ENCODE data around the gene ITGAD. TPM values are rescaled to one million over a fixed set of nuclear protein-coding genes. Genes with fewer than 3 reads are reported as not detected.

The ITGAD gene
- total and polyA plus RNA-seq, 2 of the 4 experiments (the other 2 are of a cell fraction), result not detected

DNA sequence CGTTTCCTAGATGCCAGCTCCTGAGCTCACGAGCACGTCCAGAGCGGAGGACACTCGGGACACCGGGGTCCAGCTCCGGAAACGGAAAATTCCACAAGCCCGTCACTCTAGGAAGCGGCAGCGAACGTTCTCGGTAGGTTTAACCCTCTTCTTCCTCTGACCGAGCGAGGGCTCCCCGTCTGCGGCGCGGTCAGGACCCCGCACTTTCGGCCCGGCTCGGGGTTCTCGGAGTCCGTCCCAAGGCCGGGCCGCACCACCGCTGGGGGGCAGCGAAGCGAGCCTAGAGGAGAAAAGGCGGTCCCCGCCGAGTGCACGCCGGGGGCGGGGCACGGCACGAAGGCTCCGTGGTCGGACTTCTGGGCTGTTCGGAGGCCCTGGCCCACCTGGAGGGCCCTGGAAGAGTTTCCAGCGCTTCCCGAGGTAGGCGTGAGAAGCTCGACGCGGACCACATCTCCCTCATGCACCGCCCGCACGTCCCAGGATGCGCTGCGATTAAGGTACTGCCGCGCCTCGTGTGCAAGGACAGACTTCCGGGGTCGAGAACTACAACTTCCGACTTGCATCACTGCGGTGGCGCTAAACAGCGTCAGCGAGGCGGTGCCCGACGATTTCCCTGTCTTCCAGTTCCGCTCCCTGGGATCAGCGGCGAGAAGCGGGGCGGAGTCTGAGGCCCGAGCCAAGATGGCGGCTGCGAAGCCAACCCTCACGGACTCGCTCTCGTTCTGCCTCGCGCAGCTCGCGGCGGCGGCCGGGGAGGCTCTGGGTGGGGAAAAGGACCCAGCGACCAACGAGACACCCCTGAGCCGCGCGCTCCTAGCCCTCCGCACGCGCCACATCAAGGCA lies 65.9 kb downstream of the ITGAD start, which contains the start of gene ARMC5:
Gene ARMC5 (plus strand): TSS at position 658 of the 843 bp plus-strand sequence. CDS start 24 bp downstream, at position 682.
- H3K4me2 ChIP-seq (ENCODE audit: low read depth, low read length), result peak within 1 kb of the TSS; percentile 93
- peak within 1 kb of the TSS; percentile 71 for H3K18ac ChIP-seq (ENCODE audit: low read depth, low read length)
- H3K79me1 ChIP-seq (ENCODE audit: low read depth in 1 of 2, low read length in 2 of 2), result peaks cover 13 to 58% of the 10 kb centered on the region in 2 experiments
- H2AK5ac ChIP-seq (ENCODE audit: low read depth, low read length), result peak within 1 kb of the TSS; percentile 81
- H3K14ac ChIP-seq (replicated peaks; ENCODE audit: low read depth, low read length), result peak within 1 kb of the TSS; percentile 93
- dilution Hi-C loops (cut with HindIII; ENCODE audit: low sequenced_read_pairs, unreplicated experiment), result no loop called here
- ChIA-PET CTCF (interaction anchor here (0.6 kb wide), 1 partner anchor 9 kb away, joined by 3 read pairs; no protein-coding TSS in a partner anchor), POLR2A (ENCODE audit: unreplicated experiment) (interaction anchor here (0.7 to 2.5 kb wide), 2 partner anchors 13 to 14 kb away, joined by 4 to 16 read pairs; partner anchors contain the start of gene TGFB1I1)
- peak within 1 kb of the TSS; percentile 85 for H3K9ac ChIP-seq (ENCODE audit: low read depth, low read length)
- peaks cover 11% of the 10 kb centered on the region for H3K4me1 ChIP-seq (ENCODE audit: control insufficient read depth, insufficient read depth, low read length)
- peak; percentile 85 for ATAC-seq (ENCODE audit: low read depth)
- peak within 1 kb of the TSS; percentile 55 for H3K4me3 ChIP-seq (ENCODE audit: insufficient read depth, low read depth, low read length)
- peak within 1 kb of the TSS; percentile 96 for H2AFZ ChIP-seq (replicated peaks; ENCODE audit: low read length, poor library complexity)
- peak within 1 kb of the TSS; percentile 69 for H4K5ac ChIP-seq (ENCODE audit: low read depth, low read length)
- peak within 1 kb of the TSS; percentile 100 for H2AK9ac ChIP-seq (replicated peaks; ENCODE audit: low read depth, low read length, poor library complexity)
- in situ Hi-C loops (cut with MboI; ENCODE audit: low sequenced_read_pairs), result loop anchor here (25.0 kb wide), 1 partner anchor 403 kb away; the partner anchor contains the start of gene ZNF267
- H2BK15ac ChIP-seq (ENCODE audit: low read depth, low read length), result no peak within 1 kb of the TSS; the same call in 2 of the 3 replicates
- H2BK20ac ChIP-seq (ENCODE audit: low read depth, low read length), result no peak within 1 kb of the TSS
- 1% methylated on average over 45 of the region's 91 CpGs; no CpG with 5 or more reads in 1 of the 2 experiments for WGBS, 2 experiments (ENCODE audit: extremely low coverage in 2 of 2, insufficient read length in 1 of 2)
- peaks cover 18% of the 10 kb centered on the region; the same call in 1 of the 2 replicates for H3K9me1 ChIP-seq (ENCODE audit: insufficient read depth, low read length)
- H3K27me3 ChIP-seq (ENCODE audit: control insufficient read depth, insufficient read depth, low read length), result no peaks in the 10 kb centered on the region
- no TSS peak for BruUV-seq (replicated peaks)
- peak within 1 kb of the TSS; percentile 86 for H3K56ac ChIP-seq (ENCODE audit: extremely low read depth, insufficient read depth, low read length)
- H4K8ac ChIP-seq (ENCODE audit: low read depth in 2 of 2, low read length in 2 of 2), result peak within 1 kb of the TSS; percentile 16 to 96
- peak; percentile 99 for DNase-seq
- H2BK120ac ChIP-seq (ENCODE audit: low read depth, low read length), result peak within 1 kb of the TSS; percentile 93
- H4K20me1 ChIP-seq (ENCODE audit: insufficient read depth, low read length), result peaks cover 32% of the 10 kb centered on the region
- intact Hi-C loops (cut with micrococcal nuclease), result loop anchor here (1.0 to 2.0 kb wide), 2 partner anchors 13 to 410 kb away; partner anchors contain the start of gene TGFB1I1
- peak within 1 kb of the TSS; percentile 91 for H3K23ac ChIP-seq (ENCODE audit: low read depth, low read length)
- peak within 1 kb of the TSS; percentile 94 for H3K4ac ChIP-seq (ENCODE audit: low read depth, low read length)
- H2BK5ac ChIP-seq (ENCODE audit: low read depth, low read length, poor library complexity, severe bottlenecking), result peak within 1 kb of the TSS; percentile 96
- H3K36me3 ChIP-seq (ENCODE audit: control insufficient read depth, insufficient read depth, low read length), result peaks cover 7% of the 10 kb centered on the region
- peak within 1 kb of the TSS; percentile 97 for H4K91ac ChIP-seq (ENCODE audit: insufficient read depth, low read depth, low read length)
- H3K9me3 ChIP-seq (ENCODE audit: control insufficient read depth, insufficient read depth, low read length), result no peaks in the 10 kb centered on the region
- peak within 1 kb of the TSS; percentile 90 for H3K27ac ChIP-seq (ENCODE audit: insufficient read depth, low read length)
- TF ChIP-seq MXI1 (IDR thresholded peaks at IDR 0.05; ENCODE audit: borderline replicate concordance, low read depth, low read length), result peak; percentile 89; the same call in 1 of the 2 replicates
- no peak for TF ChIP-seq RFX5 (IDR thresholded peaks at IDR 0.05; ENCODE audit: low read depth, low read length)
- TF ChIP-seq FOS (IDR thresholded peaks at IDR 0.05; ENCODE audit: low read depth, low read length), result no peak
- peak; percentile 92 for TF ChIP-seq POLR2A (IDR thresholded peaks at IDR 0.05; ENCODE audit: low read depth, low read length)
- peak; percentile 3; the same call in 1 of the 2 replicates for TF ChIP-seq MAZ (IDR thresholded peaks at IDR 0.05; ENCODE audit: borderline replicate concordance, low read depth, low read length)
- TF ChIP-seq CEBPB (IDR thresholded peaks at IDR 0.05; ENCODE audit: low read depth, low read length), result peak; percentile 96
- TF ChIP-seq, protein P1, sequence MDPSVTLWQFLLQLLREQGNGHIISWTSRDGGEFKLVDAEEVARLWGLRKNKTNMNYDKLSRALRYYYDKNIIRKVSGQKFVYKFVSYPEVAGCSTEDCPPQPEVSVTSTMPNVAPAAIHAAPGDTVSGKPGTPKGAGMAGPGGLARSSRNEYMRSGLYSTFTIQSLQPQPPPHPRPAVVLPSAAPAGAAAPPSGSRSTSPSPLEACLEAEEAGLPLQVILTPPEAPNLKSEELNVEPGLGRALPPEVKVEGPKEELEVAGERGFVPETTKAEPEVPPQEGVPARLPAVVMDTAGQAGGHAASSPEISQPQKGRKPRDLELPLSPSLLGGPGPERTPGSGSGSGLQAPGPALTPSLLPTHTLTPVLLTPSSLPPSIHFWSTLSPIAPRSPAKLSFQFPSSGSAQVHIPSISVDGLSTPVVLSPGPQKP (IDR thresholded peaks at IDR 0.05; ENCODE audit: borderline replicate concordance, low read depth, low read length), result no peak
- peak; percentile 9; the same call in 1 of the 2 replicates for TF ChIP-seq BHLHE40 (IDR thresholded peaks at IDR 0.05; ENCODE audit: low read depth, low read length)
- TF ChIP-seq, protein P2, sequence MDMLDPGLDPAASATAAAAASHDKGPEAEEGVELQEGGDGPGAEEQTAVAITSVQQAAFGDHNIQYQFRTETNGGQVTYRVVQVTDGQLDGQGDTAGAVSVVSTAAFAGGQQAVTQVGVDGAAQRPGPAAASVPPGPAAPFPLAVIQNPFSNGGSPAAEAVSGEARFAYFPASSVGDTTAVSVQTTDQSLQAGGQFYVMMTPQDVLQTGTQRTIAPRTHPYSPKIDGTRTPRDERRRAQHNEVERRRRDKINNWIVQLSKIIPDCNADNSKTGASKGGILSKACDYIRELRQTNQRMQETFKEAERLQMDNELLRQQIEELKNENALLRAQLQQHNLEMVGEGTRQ (IDR thresholded peaks at IDR 0.05; ENCODE audit: low read depth, low read length), result no peak
- peak; percentile 39 for TF ChIP-seq RAD21 (IDR thresholded peaks at IDR 0.05; ENCODE audit: low read length)
- no peak for TF ChIP-seq NFE2L2 (IDR thresholded peaks at IDR 0.05; ENCODE audit: low read depth, low read length)
- no peak for TF ChIP-seq MAFK (IDR thresholded peaks at IDR 0.05; ENCODE audit: low read depth, low read length)
- TF ChIP-seq, protein P3, sequence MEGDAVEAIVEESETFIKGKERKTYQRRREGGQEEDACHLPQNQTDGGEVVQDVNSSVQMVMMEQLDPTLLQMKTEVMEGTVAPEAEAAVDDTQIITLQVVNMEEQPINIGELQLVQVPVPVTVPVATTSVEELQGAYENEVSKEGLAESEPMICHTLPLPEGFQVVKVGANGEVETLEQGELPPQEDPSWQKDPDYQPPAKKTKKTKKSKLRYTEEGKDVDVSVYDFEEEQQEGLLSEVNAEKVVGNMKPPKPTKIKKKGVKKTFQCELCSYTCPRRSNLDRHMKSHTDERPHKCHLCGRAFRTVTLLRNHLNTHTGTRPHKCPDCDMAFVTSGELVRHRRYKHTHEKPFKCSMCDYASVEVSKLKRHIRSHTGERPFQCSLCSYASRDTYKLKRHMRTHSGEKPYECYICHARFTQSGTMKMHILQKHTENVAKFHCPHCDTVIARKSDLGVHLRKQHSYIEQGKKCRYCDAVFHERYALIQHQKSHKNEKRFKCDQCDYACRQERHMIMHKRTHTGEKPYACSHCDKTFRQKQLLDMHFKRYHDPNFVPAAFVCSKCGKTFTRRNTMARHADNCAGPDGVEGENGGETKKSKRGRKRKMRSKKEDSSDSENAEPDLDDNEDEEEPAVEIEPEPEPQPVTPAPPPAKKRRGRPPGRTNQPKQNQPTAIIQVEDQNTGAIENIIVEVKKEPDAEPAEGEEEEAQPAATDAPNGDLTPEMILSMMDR (conservative IDR thresholded peaks at IDR 0.05; ENCODE audit: low read depth, low read length), result peak; percentile 51
